Cerebellar nuclear complex (tissue), 1 donor: ENCODE results near the gene BCAS3.

Experiments
- DNase-seq, 2 experiments: peaks; one replicate each; lab custom pipeline; 2025; lab: John Stamatoyannopoulos, UW

Gene BCAS3

GRCh38 chr17:61316633-61317032 lies 639.0 kb downstream of the BCAS3 start:
- no peak for DNase-seq

GRCh38 chr17:61317779-61318178 lies 640.1 kb downstream of the BCAS3 start:
- DNase-seq: no peak

- DNase-seq: no peak
Measured at GRCh38 chr17:61318684-61319098, 641.0 kb downstream of the BCAS3 start.

GRCh38 chr17:61321344-61321743 lies 643.7 kb downstream of the BCAS3 start:
- DNase-seq: no peak

DNA sequence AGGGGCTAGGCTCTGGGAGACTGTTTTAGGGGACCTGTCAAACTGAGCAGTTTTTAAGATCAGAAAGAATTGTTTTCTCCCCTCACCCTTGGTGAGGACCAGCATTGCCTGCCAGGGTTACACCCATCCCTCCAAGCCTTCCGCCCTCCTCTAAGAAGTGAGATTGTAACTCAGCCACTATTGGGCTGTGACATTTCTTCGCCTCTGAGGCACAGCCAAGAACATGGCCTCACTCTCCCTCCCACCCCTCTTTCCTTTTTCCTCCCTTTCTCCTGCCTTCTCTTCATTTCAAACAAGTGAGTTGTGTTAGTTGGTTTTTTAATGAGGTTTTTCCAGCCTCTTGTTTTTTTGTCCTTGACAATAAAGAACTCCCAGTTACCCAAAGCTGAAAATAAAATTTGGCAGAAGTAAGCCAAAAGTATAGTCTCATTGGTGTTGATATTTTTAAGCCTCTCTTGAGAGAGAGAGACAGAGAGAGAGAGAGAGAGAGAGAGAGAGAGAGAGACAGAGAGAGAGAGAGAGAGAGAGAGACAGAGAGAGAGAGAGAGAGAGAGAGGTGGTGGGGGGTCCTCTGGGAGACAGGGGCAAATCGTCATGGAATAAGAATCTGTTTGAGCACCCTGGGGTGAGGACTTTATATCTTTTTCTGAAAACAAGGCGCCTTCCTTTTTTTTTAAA lies 644.8 kb downstream of the BCAS3 start:
- DNase-seq: no peak

DNA sequence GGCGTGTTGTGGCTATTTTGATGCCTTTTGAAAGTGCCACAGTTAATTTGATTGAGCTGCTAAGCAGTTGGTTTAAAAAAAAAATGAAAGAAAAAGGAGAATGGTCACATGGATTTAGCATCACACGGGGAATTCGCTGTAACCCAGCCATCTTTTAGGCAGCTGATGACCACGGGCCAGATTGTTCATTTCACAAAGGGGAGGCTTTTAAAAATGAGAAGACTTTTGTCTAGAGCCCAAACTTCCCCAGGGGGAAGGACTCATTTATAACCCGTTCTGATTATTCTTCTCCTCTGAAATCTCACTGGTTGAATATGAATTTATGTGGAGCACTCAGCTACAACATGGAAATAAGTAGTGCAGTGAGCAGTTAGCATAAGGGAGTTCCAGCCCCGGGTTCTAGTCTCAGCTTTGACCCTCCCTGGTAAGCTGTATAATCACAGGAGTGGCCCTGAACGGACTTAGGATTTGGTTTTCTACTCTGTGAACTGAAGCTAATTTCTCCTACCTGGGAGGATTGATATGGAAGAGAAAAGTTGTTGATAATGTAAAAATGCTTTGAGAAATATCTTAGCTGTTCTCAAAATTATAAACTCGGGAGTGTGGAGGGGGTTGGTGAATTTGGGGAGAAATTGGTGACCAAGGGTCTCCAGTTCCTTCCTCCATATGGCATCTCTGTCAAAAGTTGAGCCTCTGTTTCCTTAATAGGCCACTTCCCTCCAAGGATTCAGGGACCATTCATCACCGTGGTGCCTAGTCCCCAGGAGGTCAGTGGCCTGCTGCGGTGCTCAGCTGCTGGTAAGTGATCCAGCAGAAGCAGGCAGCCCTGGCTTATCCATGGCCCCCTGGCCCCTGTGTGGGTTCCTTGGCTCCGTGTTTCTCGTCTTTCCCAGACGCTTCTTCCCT lies 645.6 kb downstream of the BCAS3 start:
- DNase-seq: no peak

DNA sequence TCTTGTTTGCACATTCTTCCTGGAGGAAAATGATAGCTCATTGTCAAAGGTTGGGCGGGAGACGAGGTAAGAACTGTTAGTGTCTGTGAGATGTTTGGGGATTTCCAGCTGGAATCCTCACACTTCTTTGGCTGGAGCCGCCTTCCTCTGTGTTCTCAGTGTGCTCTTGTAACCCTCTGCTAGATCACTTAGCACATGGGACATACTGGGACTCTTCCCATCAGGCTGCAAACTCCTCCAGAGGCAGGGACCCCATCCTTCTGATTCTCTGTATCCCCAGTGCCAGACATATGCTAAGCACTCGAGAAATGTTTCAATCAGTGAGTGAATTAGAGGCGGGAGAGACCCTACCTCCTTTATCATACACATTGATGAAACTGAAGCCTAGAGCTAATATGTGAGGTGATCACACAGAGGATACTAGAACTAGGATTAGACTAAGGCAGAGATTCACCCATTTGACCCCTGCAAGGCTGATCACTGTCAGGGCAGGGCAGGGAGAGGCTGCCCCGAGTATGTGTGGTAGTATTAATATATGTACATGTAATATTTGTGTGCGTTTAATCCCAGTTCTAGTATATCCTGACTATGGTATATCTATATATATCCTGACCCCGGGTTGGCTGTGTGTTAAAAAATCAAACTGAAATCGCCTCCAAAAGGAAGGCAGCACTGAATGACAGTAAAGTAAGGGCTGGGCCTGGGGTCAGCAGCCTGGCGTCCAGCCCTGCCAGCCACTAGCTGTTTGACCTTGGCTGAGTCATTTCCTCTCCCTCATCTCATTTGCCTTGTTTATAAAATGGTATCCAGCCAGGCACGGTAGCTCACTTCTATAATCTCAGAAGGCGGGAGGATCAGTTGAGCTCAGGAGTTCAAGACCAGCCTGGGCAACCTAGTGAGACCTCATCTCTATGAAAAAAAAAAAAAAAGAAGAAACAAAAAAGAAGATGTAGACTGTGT lies 646.5 kb downstream of the BCAS3 start:
- DNase-seq: no peak

- no peak for DNase-seq
Measured at GRCh38 chr17:61324950-61325349, 647.3 kb downstream of the BCAS3 start.

DNA sequence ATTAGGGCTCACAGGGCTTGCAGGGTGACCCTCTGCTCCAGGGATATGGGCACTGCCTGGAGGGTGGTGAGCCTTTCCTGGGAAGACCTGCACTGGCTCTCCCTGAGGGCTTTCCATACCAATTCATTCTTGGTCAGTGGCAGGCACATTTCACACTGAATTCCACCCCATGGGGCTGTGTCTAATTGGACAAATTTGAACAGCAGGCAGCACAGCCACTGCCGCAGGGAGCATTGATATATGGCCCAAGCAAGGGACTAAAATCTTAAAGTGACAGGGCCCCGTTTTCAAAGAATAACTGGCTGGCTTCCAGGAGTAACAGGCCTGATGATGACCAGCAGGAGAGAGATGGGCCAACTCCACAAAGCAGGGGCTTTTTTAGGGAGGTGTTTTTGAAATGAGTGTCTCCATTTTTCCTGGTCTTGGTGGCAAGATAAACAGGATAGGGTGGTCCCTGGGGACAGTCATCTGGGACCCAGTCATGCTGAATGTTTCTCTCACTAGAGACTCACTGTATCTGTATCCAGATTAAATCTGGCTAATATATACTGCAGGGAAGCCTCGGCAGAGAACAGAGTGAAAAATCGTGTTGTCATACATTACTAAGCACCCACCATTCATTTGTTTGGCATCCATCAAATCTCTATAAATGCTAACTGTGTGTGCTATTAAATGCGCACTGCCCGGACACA lies 647.9 kb downstream of the BCAS3 start:
- DNase-seq: no peak

- no peak for DNase-seq
Measured at GRCh38 chr17:61326330-61326729, 648.7 kb downstream of the BCAS3 start.

GRCh38 chr17:61328351-61328750 lies 650.7 kb downstream of the BCAS3 start:
- no peak for DNase-seq

DNA sequence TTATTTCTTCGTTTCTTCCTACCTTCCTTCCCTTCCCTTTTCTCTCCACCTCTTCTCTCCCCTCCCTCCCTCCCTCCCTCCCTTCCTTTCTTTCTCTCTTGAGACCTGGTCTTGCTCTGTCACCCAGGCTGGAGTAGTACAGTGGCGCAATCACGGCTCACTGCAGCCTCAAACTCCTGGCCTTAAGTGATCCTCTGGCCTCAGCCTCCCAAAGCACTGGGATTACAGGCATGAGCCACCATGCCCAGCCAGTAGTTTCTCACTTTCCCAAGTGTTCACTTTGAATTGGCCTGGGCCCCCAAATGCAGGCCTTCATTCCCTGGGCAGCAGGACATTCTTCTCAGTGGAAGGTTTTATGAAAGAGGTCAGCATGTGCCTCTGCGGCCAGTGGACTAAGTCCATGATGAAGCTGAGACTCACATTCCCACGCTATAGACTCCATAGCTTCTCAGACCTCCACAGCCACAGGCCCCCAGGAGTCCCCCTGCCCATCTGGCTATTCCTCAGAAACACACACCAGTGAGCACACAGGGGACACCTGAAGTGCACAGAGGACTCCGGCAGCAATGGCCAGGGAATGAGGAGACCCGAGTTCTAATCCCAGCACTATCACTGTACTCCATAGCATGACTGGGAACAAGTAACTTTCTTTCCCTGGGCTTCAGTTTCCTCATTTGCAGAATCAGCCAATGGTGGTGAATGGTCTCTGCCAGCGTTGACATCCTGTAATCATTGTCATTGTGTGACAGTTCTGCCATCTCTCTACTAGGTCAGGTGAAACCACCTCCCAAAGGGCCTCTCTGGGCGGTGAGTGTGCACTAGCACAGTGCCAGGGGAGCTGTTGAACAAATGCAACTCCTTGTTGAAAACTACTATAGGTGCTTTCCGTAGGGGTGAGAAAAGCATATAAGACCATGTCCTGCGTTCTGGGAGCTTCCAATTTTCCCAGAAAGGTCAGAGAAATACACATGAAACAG lies 652.8 kb downstream of the BCAS3 start:
- no peak for DNase-seq

GRCh38 chr17:61331178-61331577 lies 653.5 kb downstream of the BCAS3 start:
- no peak for DNase-seq

- DNase-seq: no peak
Measured at GRCh38 chr17:61331886-61332285, 654.2 kb downstream of the BCAS3 start.

DNA sequence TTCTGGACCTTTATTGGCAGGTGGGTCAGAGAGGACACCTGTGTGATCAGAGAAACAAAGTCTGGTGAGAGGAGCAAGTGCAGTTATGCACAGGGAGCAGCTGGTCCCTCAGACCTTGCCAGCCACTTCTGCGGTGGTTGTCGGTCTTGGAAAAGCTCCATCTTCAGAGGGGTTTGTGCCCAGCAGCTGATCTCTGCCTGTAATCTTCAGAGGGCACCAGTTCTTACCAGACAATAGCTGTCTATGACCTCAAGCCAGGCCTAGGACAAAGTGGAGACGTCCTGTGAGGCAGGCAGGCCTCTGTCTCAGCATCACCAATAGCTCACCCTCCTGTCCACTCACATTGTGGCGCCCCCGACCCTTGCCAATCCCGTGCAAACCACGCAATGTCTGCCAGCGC lies 655.5 kb downstream of the BCAS3 start:
- no peak for DNase-seq

GRCh38 chr17:61334673-61335072 lies 657.0 kb downstream of the BCAS3 start:
- DNase-seq: no peak

DNA sequence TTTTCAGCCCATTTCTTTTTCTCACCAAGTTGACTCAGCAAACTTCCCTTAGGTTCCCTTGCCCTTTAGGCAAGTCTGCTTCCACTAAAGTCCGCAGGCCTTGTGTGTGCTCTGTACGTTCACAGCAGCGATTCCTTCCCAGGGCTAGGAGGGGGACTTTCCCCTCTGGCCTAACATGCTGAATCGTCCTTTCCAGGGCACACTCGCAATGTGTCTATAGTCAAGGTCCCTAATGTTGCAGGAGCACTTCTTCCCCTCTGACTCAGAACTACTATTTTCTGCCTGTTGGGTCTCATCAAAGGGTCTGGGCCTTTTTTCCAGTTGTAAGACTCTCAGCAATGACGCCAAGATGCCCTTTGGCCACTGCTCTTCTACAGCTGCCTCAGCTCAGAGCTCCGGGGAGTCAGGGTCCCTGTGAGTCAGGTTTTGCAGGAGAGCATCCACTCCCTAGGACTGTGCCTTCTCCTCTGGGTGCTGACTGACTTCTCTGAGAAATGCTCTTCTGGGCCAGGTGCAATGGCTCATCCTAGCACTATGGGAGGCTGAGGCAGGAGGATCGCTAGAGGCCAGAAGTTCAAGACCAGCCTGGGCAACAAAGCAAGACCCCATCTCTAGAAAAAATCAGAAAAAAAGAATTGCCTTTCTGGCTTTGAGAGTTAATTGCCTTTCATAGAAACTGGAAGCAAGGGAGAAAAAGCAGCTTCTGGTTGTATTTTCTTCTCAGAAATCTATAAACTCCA lies 657.6 kb downstream of the BCAS3 start:
- no peak for DNase-seq

- no peak for DNase-seq
Measured at GRCh38 chr17:61335845-61336655, 658.4 kb downstream of the BCAS3 start.

DNA sequence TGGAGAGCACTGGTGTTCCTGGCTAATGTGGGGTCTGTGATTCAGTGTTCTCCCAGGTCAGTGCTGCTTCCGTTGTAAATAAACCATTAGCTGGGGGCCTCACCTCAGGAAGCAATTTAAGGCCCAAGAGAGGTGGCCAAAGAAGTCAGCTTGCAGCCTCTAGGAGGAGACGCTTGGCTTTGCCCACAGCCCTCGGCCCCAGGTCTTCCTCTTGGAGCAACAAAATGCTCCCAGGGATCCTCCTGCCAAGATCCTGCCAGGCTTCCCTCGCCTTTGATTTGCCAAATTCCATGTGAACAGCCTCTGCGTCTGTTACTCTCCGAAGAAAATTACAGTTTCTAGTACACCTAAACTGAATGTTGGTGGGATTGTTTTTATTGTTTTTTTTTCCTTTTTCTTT lies 659.6 kb downstream of the BCAS3 start:
- DNase-seq: no peak
